HepG2 (cell line): ENCODE measurements around the gene STN1. TPM values are rescaled to one million over a fixed set of nuclear protein-coding genes. Genes with fewer than 3 reads are reported as not detected.

ENCODE experiments used
- BCLAF1 ChIP-seq: fragments of 450-650 bp; IDR thresholded peaks from 2 replicates; pipeline ENCODE4 v1.6.1; 2017; ENCODE audit warnings: mild to moderate bottlenecking
- GATAD2A ChIP-seq: IDR thresholded peaks from 2 replicates; pipeline ENCODE4 v1.6.1; 2016
- HCFC1 ChIP-seq: fragments of 150-350 bp; IDR thresholded peaks from 2 replicates; pipeline ENCODE4 v1.6.1; 2014; ENCODE audit warnings: low read depth, low read length
- HES4 ChIP-seq: sonication (generic); formaldehyde crosslinking; IDR thresholded peaks from 2 replicates; pipeline ENCODE4 v1.9.0; 2021; ENCODE audit warnings: mild to moderate bottlenecking, missing genetic modification reagents, borderline replicate concordance
- HMGXB4 ChIP-seq, 2 experiments: sonication (generic) in 1 of 2; formaldehyde crosslinking in 1 of 2; IDR thresholded peaks; 2 replicates each; pipeline versions ENCODE4 v1.4.0 to v1.6.1; 2018 to 2020; ENCODE audit warnings: missing genetic modification reagents in 2 of 2, borderline replicate concordance in 1 of 2, low read depth in 1 of 2, mild to moderate bottlenecking in 1 of 2, missing biosample characterization in 1 of 2
- HNRNPL ChIP-seq: fragments of 200-400 bp; formaldehyde crosslinking; IDR thresholded peaks from 2 replicates; pipeline ENCODE4 v1.6.1; 2017; ENCODE audit warnings: mild to moderate bottlenecking, low read depth, low read length
- HNRNPLL ChIP-seq: fragments of 200-400 bp; formaldehyde crosslinking; IDR thresholded peaks from 2 replicates; pipeline ENCODE4 v1.6.1; 2017; ENCODE audit warnings: mild to moderate bottlenecking, low read depth, low read length; ENCODE audit not compliant: poor library complexity, severe bottlenecking
- MBD4 ChIP-seq: IDR thresholded peaks from 2 replicates; pipeline ENCODE4 v1.6.1; 2012; ENCODE audit warnings: low read length, inconsistent platforms, borderline replicate concordance
- MYPOP ChIP-seq: sonication (generic); formaldehyde crosslinking; IDR thresholded peaks from 2 replicates; pipeline ENCODE4 v1.8.1; 2023; ENCODE audit warnings: mild to moderate bottlenecking, moderate library complexity, missing genetic modification reagents
- RAD21 ChIP-seq: fragments of 450-650 bp; formaldehyde crosslinking; IDR thresholded peaks from 2 replicates; pipeline ENCODE4 v1.5.0; 2020; ENCODE audit warnings: mild to moderate bottlenecking
- SAP130 ChIP-seq: IDR thresholded peaks from 2 replicates; pipeline ENCODE4 v1.6.1; 2016; ENCODE audit warnings: low read depth
- SKIL ChIP-seq: sonication (generic); formaldehyde crosslinking; IDR thresholded peaks from 2 replicates; pipeline ENCODE4 v1.8.0; 2022; ENCODE audit warnings: missing genetic modification reagents, mild to moderate bottlenecking, moderate library complexity, borderline replicate concordance
- TGIF2 ChIP-seq: IDR thresholded peaks from 2 replicates; pipeline ENCODE4 v1.6.1; 2016; ENCODE audit warnings: control low read depth, missing compliant biosample characterization
- ZBTB2 ChIP-seq: sonication (generic); formaldehyde crosslinking; IDR thresholded peaks from 2 replicates; pipeline ENCODE4 v1.8.0; 2022; ENCODE audit warnings: low read depth, missing genetic modification reagents
- ZFY ChIP-seq: sonication (generic); formaldehyde crosslinking; IDR thresholded peaks from 2 replicates; pipeline ENCODE4 v1.4.0; 2020; ENCODE audit warnings: missing genetic modification reagents
- ZNF12 ChIP-seq: sonication (generic); formaldehyde crosslinking; IDR thresholded peaks from 2 replicates; pipeline ENCODE4 v1.5.0; 2020; ENCODE audit warnings: missing genetic modification reagents
- ZNF136 ChIP-seq: sonication (generic); formaldehyde crosslinking; IDR thresholded peaks from 2 replicates; pipeline ENCODE4 v1.8.1; 2022; ENCODE audit warnings: low read depth, mild to moderate bottlenecking, moderate library complexity, missing genetic modification reagents
- ZNF251 ChIP-seq: sonication (generic); formaldehyde crosslinking; IDR thresholded peaks from 2 replicates; pipeline ENCODE4 v1.9.0; 2021; ENCODE audit warnings: mild to moderate bottlenecking, missing genetic modification reagents
- ZNF558 ChIP-seq: sonication (generic); formaldehyde crosslinking; IDR thresholded peaks from 2 replicates; pipeline ENCODE4 v1.9.0; 2022; ENCODE audit warnings: mild to moderate bottlenecking, missing genetic modification reagents, borderline replicate concordance
- ZNF577 ChIP-seq: sonication (generic); formaldehyde crosslinking; IDR thresholded peaks from 2 replicates; pipeline ENCODE4 v1.4.0; 2020; ENCODE audit warnings: mild to moderate bottlenecking, low read depth, missing genetic modification reagents, borderline replicate concordance
- ZSCAN22 ChIP-seq: sonication (generic); formaldehyde crosslinking; IDR thresholded peaks from 2 replicates; pipeline ENCODE4 v1.4.0; 2020; ENCODE audit warnings: mild to moderate bottlenecking, missing genetic modification reagents
- polyA plus RNA-seq, 8 experiments: library from polyadenylated mRNA; depleted of rRNA in 3 of 8; stranded (reverse) in 7 of 8; unstranded in 1 of 8; fragments of >200 nt; fragmentation: Illumina TruSeq in 4 of 8; extraction: Trizol in 4 of 8; gene quantifications; 2 replicates each; pipeline versions ENCODE4 v1.2.1 to v1.2.3, GENCODE V29; 2011 to 2016; ENCODE audit warnings: low read depth in 4 of 8, missing spikeins in 1 of 8, mixed read lengths in 1 of 8; ENCODE audit not compliant: insufficient read depth in 1 of 8
- total RNA-seq, 5 experiments: library from RNA; depleted of rRNA; stranded (reverse); fragments of >200 nt; fragmentation: Illumina TruSeq; extraction: Trizol; gene quantifications; 2 replicates each; pipeline ENCODE4 v1.2.3, GENCODE V29; 2016; ENCODE audit warnings: low read depth in 1 of 5

STN1 gene
- total and polyA plus RNA-seq, 2 of the 13 experiments (the other 11 are each of a cell fraction or from before 2014, with no cell fraction given): 17.6 to 22.7 TPM

GRCh38 chr10:103855424-103855823 is 62.6 kb downstream of the STN1 start, which contains the start of gene SH3PXD2A (continued):
- TF ChIP-seq HMGXB4 (CRISPR knock-in tag; IDR thresholded peaks at IDR 0.05; ENCODE audit: borderline replicate concordance in 1 of 2, low read depth in 1 of 2) (peak in 1 of 2 experiments; percentile 24; a peak in 1 of 4 replicates), MBD4 (no peak), GATAD2A (CRISPR knock-in tag) (no peak), SAP130 (CRISPR knock-in tag) (peak; percentile 55; the same call in 1 of the 2 replicates), ZFY (CRISPR knock-in tag) (0 out of 2 replicates have a peak, but pooled peaks have one; percentile 46), ZNF251 (no peak), HNRNPLL (peak; percentile 72), RAD21 (CRISPR knock-in tag) (0 out of 2 replicates have a peak, but pooled peaks have one; percentile 5), ZNF558 (CRISPR knock-in tag) (no peak), ZNF577 (CRISPR knock-in tag) (no peak), SKIL (CRISPR knock-in tag) (0 out of 2 replicates have a peak, but pooled peaks have one; percentile 27), ZNF12 (CRISPR knock-in tag) (no peak), TGIF2 (no peak), HCFC1 (no peak), ZSCAN22 (CRISPR knock-in tag) (no peak), MYPOP (CRISPR knock-in tag) (no peak), ZNF136 (no peak), HES4 (CRISPR knock-in tag) (no peak), BCLAF1 (no peak), HNRNPL (no peak), ZBTB2 (peak; percentile 68)
